Stimulated activated CD8-positive, alpha-beta memory T cell treated with anti-CD3 and anti-CD28 coated beads, Interleukin-15, amount 100 ng/mL, for 48 hours (primary cell): ENCODE results near the gene GAST.

Experiments
- DNase-seq, 2 donors: peaks; one replicate each; pipeline ENCODE4 v3.0.0-alpha.2; 2020; ENCODE audit warnings: low read depth in 2 of 2

The GAST gene

GRCh38 chr17:41739661-41740352 lies 27.7 kb downstream of the GAST start:
- DNase-seq: no peak

- no peak for DNase-seq
Measured at GRCh38 chr17:41740506-41740905, 28.4 kb downstream of the GAST start.

- no peak for DNase-seq
Measured at GRCh38 chr17:41741709-41742108, 29.6 kb downstream of the GAST start.

GRCh38 chr17:41748275-41748674 lies 36.1 kb downstream of the GAST start:
- no peak for DNase-seq

GRCh38 chr17:41750862-41751261 lies 38.7 kb downstream of the GAST start:
- DNase-seq: no peak

- DNase-seq: no peak
Measured at GRCh38 chr17:41751288-41751687, 39.2 kb downstream of the GAST start.

- DNase-seq: no peak
Measured at GRCh38 chr17:41754066-41754465, 41.9 kb downstream of the GAST start.

GRCh38 chr17:41758601-41759000 lies 46.5 kb downstream of the GAST start:
- no peak for DNase-seq

- DNase-seq: no peak
Measured at GRCh38 chr17:41760878-41761277, 48.7 kb downstream of the GAST start.

GRCh38 chr17:41762391-41762790 lies 50.3 kb downstream of the GAST start:
- DNase-seq: no peak

- no peak for DNase-seq
Measured at GRCh38 chr17:41762841-41763240, 50.7 kb downstream of the GAST start.

GRCh38 chr17:41763327-41763726 lies 51.2 kb downstream of the GAST start:
- DNase-seq: no peak
